ENCODE results near the gene CCDC12.
A peak's percentile ranks its signal among the peaks of the same experiment; 100 is the strongest.

CCDC12 gene

GRCh38 chr3:46933261-46933660 lies 43.3 kb downstream of the CCDC12 start:
- H3K27me3 ChIP-seq (ENCODE audit: control insufficient read depth in 5 of 5, insufficient read depth in 4 of 5, low read length in 5 of 5) = no peaks in the 10 kb centered on the region
- H3K27ac ChIP-seq (ENCODE audit: low read depth, low read length) = peak overlapping the region; percentile 74
- peak overlapping the region in 1 of 5 donors; percentile 54 for H3K9ac ChIP-seq (ENCODE audit: low read length in 5 of 5)
- H3K36me3 ChIP-seq (ENCODE audit: control insufficient read depth in 5 of 5, insufficient read depth in 5 of 5, low read length in 5 of 5) = peaks cover 0 to 22% (median 17%) of the 10 kb centered on the region in 5 donors
- H3K4me1 ChIP-seq (ENCODE audit: control insufficient read depth in 5 of 5, insufficient read depth in 5 of 5, low read length in 5 of 5) = peaks cover 44 to 87% (median 81%) of the 10 kb centered on the region in 5 donors
- no peaks in the 10 kb centered on the region for H3K9me3 ChIP-seq (ENCODE audit: control insufficient read depth in 5 of 5, low read length in 5 of 5)
- no peak overlapping the region for H3K4me3 ChIP-seq (ENCODE audit: low read depth in 1 of 5, low read length in 5 of 5)

DNA sequence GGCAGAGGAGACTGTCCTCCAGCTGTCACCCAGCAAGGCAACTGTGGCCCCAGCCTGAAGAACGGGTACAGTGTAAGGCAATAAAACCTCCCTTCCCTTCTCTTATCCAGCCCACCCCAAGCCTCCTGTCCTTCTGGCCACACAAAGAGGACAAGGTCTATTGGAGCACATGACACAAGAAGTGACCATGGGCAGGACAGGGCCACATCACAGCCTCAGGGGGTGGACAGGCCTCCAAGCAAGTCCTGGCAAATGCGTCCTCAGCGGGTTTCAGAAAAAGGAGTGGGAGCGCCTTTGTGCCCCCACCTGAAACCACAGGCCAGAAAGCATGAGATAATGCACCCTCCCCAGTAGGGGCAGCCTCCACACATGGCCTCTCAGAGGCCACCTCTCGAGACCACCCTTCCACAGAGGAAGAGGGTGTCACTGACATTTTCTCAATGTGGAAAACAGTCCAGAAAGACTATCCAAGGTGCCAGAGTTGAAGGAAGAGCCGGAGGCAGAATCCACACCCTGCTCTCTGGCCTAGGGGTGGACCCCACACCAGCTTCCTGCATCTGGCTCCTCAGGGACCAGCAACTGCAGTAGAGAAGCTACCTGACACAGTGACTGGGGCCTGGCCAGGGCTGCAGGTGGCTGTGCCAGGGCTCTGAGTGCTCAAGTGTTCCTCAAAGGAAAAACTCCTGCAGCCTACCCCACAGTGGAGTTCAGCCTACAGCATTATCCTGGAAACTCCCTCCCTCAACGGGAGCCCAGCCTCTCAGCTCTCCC lies 43.9 kb downstream of the CCDC12 start:
- peaks cover 42 to 93% (median 87%) of the 10 kb centered on the region in 5 donors for H3K4me1 ChIP-seq (ENCODE audit: control insufficient read depth in 5 of 5, insufficient read depth in 5 of 5, low read length in 5 of 5)
- no peaks in the 10 kb centered on the region for H3K27me3 ChIP-seq (ENCODE audit: control insufficient read depth in 5 of 5, insufficient read depth in 4 of 5, low read length in 5 of 5)
- H3K36me3 ChIP-seq (ENCODE audit: control insufficient read depth in 5 of 5, insufficient read depth in 5 of 5, low read length in 5 of 5) = peaks cover 0 to 18% (median 11%) of the 10 kb centered on the region in 5 donors
- H3K4me3 ChIP-seq (ENCODE audit: low read depth in 1 of 5, low read length in 5 of 5) = peak overlapping the region in 1 of 5 donors; percentile 26
- peak overlapping the region in 4 of 5 donors; percentile 14 to 54 (median 22) for H3K9ac ChIP-seq (ENCODE audit: low read length in 5 of 5)
- no peaks in the 10 kb centered on the region for H3K9me3 ChIP-seq (ENCODE audit: control insufficient read depth in 5 of 5, low read length in 5 of 5)
- peak overlapping the region; percentile 74 for H3K27ac ChIP-seq (ENCODE audit: low read depth, low read length)

GRCh38 chr3:46931631-46932331 lies 44.8 kb downstream of the CCDC12 start:
- Histone ChIP-seq H3K4me1 (ENCODE audit: control insufficient read depth in 5 of 5, insufficient read depth in 5 of 5, low read length in 5 of 5) (peaks cover 45 to 99% (median 94%) of the 10 kb centered on the region in 5 donors), H3K36me3 (ENCODE audit: control insufficient read depth in 5 of 5, insufficient read depth in 5 of 5, low read length in 5 of 5) (peaks cover 0 to 9% (median 6%) of the 10 kb centered on the region in 5 donors)

DNA sequence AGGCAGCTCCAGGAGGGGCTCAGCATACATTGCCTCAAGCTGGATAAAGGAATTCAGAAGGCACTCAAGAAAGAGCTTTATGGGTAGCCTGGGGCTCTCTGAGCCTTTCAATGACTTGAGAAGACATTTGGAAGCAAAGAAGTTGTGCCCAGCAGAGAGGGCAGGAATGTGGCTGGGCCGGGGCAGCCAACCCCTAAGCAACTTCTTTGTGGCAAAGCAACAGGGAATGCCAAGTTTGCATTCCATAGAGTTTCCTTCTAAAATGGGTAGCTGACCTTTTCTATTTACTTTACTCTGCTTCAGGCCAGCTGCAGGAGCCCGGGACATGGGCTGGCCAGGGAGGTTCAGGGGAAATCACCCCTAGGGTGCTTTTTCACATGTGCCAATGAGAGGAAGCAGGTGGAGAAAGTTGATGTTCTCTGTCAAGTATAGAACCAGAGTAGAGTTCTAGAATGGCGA lies 45.6 kb downstream of the CCDC12 start:
- peaks cover 50 to 99% (median 94%) of the 10 kb centered on the region in 5 donors for H3K4me1 ChIP-seq (ENCODE audit: control insufficient read depth in 5 of 5, insufficient read depth in 5 of 5, low read length in 5 of 5)
- H3K36me3 ChIP-seq (ENCODE audit: control insufficient read depth in 5 of 5, insufficient read depth in 5 of 5, low read length in 5 of 5) = peaks cover 0 to 6% (median 5%) of the 10 kb centered on the region in 5 donors
- H3K4me3 ChIP-seq (ENCODE audit: low read depth in 1 of 5, low read length in 5 of 5) = peak overlapping the region in 2 of 5 donors; percentile 5 to 27
- H3K27ac ChIP-seq (ENCODE audit: low read depth, low read length) = peak overlapping the region; percentile 74
- H3K27me3 ChIP-seq (ENCODE audit: control insufficient read depth in 5 of 5, insufficient read depth in 4 of 5, low read length in 5 of 5) = no peaks in the 10 kb centered on the region
- no peaks in the 10 kb centered on the region for H3K9me3 ChIP-seq (ENCODE audit: control insufficient read depth in 5 of 5, low read length in 5 of 5)
- peak overlapping the region in 2 of 5 donors; percentile 33 to 49 for H3K9ac ChIP-seq (ENCODE audit: low read length in 5 of 5)

More at GRCh38 chr3:46931631-46932331, 44.8 kb downstream of the CCDC12 start:
- no peaks in the 10 kb centered on the region for H3K9me3 ChIP-seq (ENCODE audit: control insufficient read depth in 5 of 5, low read length in 5 of 5)
- peak overlapping the region in 2 of 5 donors; percentile 27 to 36 for H3K4me3 ChIP-seq (ENCODE audit: low read depth in 1 of 5, low read length in 5 of 5)
- H3K27me3 ChIP-seq (ENCODE audit: control insufficient read depth in 5 of 5, insufficient read depth in 4 of 5, low read length in 5 of 5) = no peaks in the 10 kb centered on the region
- H3K27ac ChIP-seq (ENCODE audit: low read depth, low read length) = peak overlapping the region; percentile 74
- H3K9ac ChIP-seq (ENCODE audit: low read length in 5 of 5) = peak overlapping the region in 2 of 5 donors; percentile 33 to 49

- peaks cover 0 to 8% (median 7%) of the 10 kb centered on the region in 5 donors for H3K36me3 ChIP-seq (ENCODE audit: control insufficient read depth in 5 of 5, insufficient read depth in 5 of 5, low read length in 5 of 5)
- H3K9ac ChIP-seq (ENCODE audit: low read length in 5 of 5) = peak overlapping the region in 2 of 5 donors; percentile 4 to 33
- H3K4me3 ChIP-seq (ENCODE audit: low read depth in 1 of 5, low read length in 5 of 5) = peak overlapping the region in 3 of 5 donors; percentile 19 to 31 (median 21)
- peak overlapping the region; percentile 74 for H3K27ac ChIP-seq (ENCODE audit: low read depth, low read length)
- no peaks in the 10 kb centered on the region for H3K27me3 ChIP-seq (ENCODE audit: control insufficient read depth in 5 of 5, insufficient read depth in 4 of 5, low read length in 5 of 5)
- peaks cover 53 to 99% (median 94%) of the 10 kb centered on the region in 5 donors for H3K4me1 ChIP-seq (ENCODE audit: control insufficient read depth in 5 of 5, insufficient read depth in 5 of 5, low read length in 5 of 5)
- H3K9me3 ChIP-seq (ENCODE audit: control insufficient read depth in 5 of 5, low read length in 5 of 5) = no peaks in the 10 kb centered on the region
Measured at GRCh38 chr3:46930166-46930944, 46.2 kb downstream of the CCDC12 start.

GRCh38 chr3:46929324-46929723 lies 47.2 kb downstream of the CCDC12 start:
- Histone ChIP-seq H3K9me3 (ENCODE audit: control insufficient read depth in 5 of 5, low read length in 5 of 5) (no peaks in the 10 kb centered on the region), H3K27me3 (ENCODE audit: control insufficient read depth in 5 of 5, insufficient read depth in 4 of 5, low read length in 5 of 5) (no peaks in the 10 kb centered on the region), H3K36me3 (ENCODE audit: control insufficient read depth in 5 of 5, insufficient read depth in 5 of 5, low read length in 5 of 5) (peaks cover 0 to 18% (median 15%) of the 10 kb centered on the region in 5 donors), H3K9ac (ENCODE audit: low read length in 5 of 5) (peak overlapping the region in 1 of 5 donors; percentile 28), H3K4me3 (ENCODE audit: low read depth in 1 of 5, low read length in 5 of 5) (no peak overlapping the region), H3K4me1 (ENCODE audit: control insufficient read depth in 5 of 5, insufficient read depth in 5 of 5, low read length in 5 of 5) (peaks cover 51 to 94% (median 86%) of the 10 kb centered on the region in 5 donors), H3K27ac (ENCODE audit: low read depth, low read length) (peak overlapping the region; percentile 74)

GRCh38 chr3:46928282-46928681 lies 48.3 kb downstream of the CCDC12 start:
- H3K27me3 ChIP-seq (ENCODE audit: control insufficient read depth in 5 of 5, insufficient read depth in 4 of 5, low read length in 5 of 5) = no peaks in the 10 kb centered on the region
- no peak overlapping the region for H3K27ac ChIP-seq (ENCODE audit: low read depth, low read length)
- H3K4me1 ChIP-seq (ENCODE audit: control insufficient read depth in 5 of 5, insufficient read depth in 5 of 5, low read length in 5 of 5) = peaks cover 44 to 84% (median 79%) of the 10 kb centered on the region in 5 donors
- H3K9me3 ChIP-seq (ENCODE audit: control insufficient read depth in 5 of 5, low read length in 5 of 5) = no peaks in the 10 kb centered on the region
- H3K9ac ChIP-seq (ENCODE audit: low read length in 5 of 5) = no peak overlapping the region
- H3K4me3 ChIP-seq (ENCODE audit: low read depth in 1 of 5, low read length in 5 of 5) = no peak overlapping the region
- peaks cover 0 to 28% (median 26%) of the 10 kb centered on the region in 5 donors for H3K36me3 ChIP-seq (ENCODE audit: control insufficient read depth in 5 of 5, insufficient read depth in 5 of 5, low read length in 5 of 5)

GRCh38 chr3:46927718-46928073 lies 48.8 kb downstream of the CCDC12 start:
- H3K9me3 ChIP-seq (ENCODE audit: control insufficient read depth in 5 of 5, low read length in 5 of 5) = no peaks in the 10 kb centered on the region
- H3K27ac ChIP-seq (ENCODE audit: low read depth, low read length) = no peak overlapping the region
- peaks cover 39 to 78% (median 73%) of the 10 kb centered on the region in 5 donors for H3K4me1 ChIP-seq (ENCODE audit: control insufficient read depth in 5 of 5, insufficient read depth in 5 of 5, low read length in 5 of 5)
- no peak overlapping the region for H3K4me3 ChIP-seq (ENCODE audit: low read depth in 1 of 5, low read length in 5 of 5)
- no peaks in the 10 kb centered on the region for H3K27me3 ChIP-seq (ENCODE audit: control insufficient read depth in 5 of 5, insufficient read depth in 4 of 5, low read length in 5 of 5)
- peaks cover 0 to 34% (median 31%) of the 10 kb centered on the region in 5 donors for H3K36me3 ChIP-seq (ENCODE audit: control insufficient read depth in 5 of 5, insufficient read depth in 5 of 5, low read length in 5 of 5)
- H3K9ac ChIP-seq (ENCODE audit: low read length in 5 of 5) = peak overlapping the region in 1 of 5 donors; percentile 14

GRCh38 chr3:46926871-46927717 lies 49.5 kb downstream of the CCDC12 start:
- peak overlapping the region; percentile 30 for H3K27ac ChIP-seq (ENCODE audit: low read depth, low read length)
- H3K9me3 ChIP-seq (ENCODE audit: control insufficient read depth in 5 of 5, low read length in 5 of 5) = no peaks in the 10 kb centered on the region
- peak overlapping the region in 2 of 5 donors; percentile 14 to 16 for H3K9ac ChIP-seq (ENCODE audit: low read length in 5 of 5)
- H3K27me3 ChIP-seq (ENCODE audit: control insufficient read depth in 5 of 5, insufficient read depth in 4 of 5, low read length in 5 of 5) = no peaks in the 10 kb centered on the region
- peak overlapping the region in 2 of 5 donors; percentile 8 to 20 for H3K4me3 ChIP-seq (ENCODE audit: low read depth in 1 of 5, low read length in 5 of 5)
- peaks cover 0 to 40% (median 37%) of the 10 kb centered on the region in 5 donors for H3K36me3 ChIP-seq (ENCODE audit: control insufficient read depth in 5 of 5, insufficient read depth in 5 of 5, low read length in 5 of 5)
- H3K4me1 ChIP-seq (ENCODE audit: control insufficient read depth in 5 of 5, insufficient read depth in 5 of 5, low read length in 5 of 5) = peaks cover 33 to 72% (median 67%) of the 10 kb centered on the region in 5 donors

Data from subcutaneous abdominal adipose tissue (tissue), 5 donors.